PC-9 (cell line): ENCODE results near the gene CDH13. TPM values are rescaled to one million over a fixed set of nuclear protein-coding genes. Genes with fewer than 3 reads are reported as not detected.

ENCODE experiments used
- BruUV-seq: library from RNA; stranded (reverse); fragments of 400-500 nt; replicated peaks from 2 replicates; lab custom pipeline; 2021; lab: Mats Ljungman, UMichigan
- CTCF ChIA-PET: fragments of 300-600 bp; sonication (Branson Sonifier 250); formaldehyde crosslinking; loops from one replicate; lab custom pipeline; 2022; ENCODE audit warnings: antibody characterized with exemption; lab: Charles Lee
- POLR2A ChIA-PET: fragments of 300-600 bp; sonication (Branson Sonifier 250); formaldehyde crosslinking; loops from one replicate; lab custom pipeline; 2022; ENCODE audit warnings: antibody characterized with exemption; ENCODE audit not compliant: unreplicated experiment; lab: Charles Lee
- DNase-seq, 2 experiments: peaks; one replicate each; pipeline versions ENCODE4 v3.0.0 to v3.0.0-alpha.2; 2015 to 2022; ENCODE audit warnings: mixed read lengths in 1 of 2
- H2AFZ ChIP-seq: fragments of 200-600 bp; sonication (generic); 2 replicates; pipeline ENCODE4 v1.8.1; 2017; ENCODE audit warnings: antibody characterized with exemption
- H3F3A ChIP-seq: fragments of 200-600 bp; sonication (generic); 2 replicates; pipeline ENCODE4 v1.8.1; 2017; ENCODE audit warnings: antibody characterized with exemption, mild to moderate bottlenecking, low read depth; ENCODE audit not compliant: insufficient read depth
- H3K27ac ChIP-seq: fragments of 200-600 bp; sonication (generic); 2 replicates; pipeline ENCODE4 v1.6.1; 2016; ENCODE audit warnings: mixed run types
- H3K27me3 ChIP-seq: fragments of 200-600 bp; sonication (generic); 2 replicates; pipeline ENCODE4 v1.6.1; 2016; ENCODE audit warnings: low read depth, mixed run types; ENCODE audit not compliant: insufficient read depth
- H3K36me3 ChIP-seq: fragments of 200-600 bp; sonication (generic); 2 replicates; pipeline ENCODE4 v1.6.1; 2016; ENCODE audit warnings: low read depth, mixed run types
- H3K4me1 ChIP-seq: fragments of 200-600 bp; sonication (generic); replicated peaks from 2 replicates; pipeline ENCODE4 v1.6.1; 2016; ENCODE audit warnings: mixed run types; ENCODE audit not compliant: insufficient read depth
- H3K4me2 ChIP-seq: fragments of 200-600 bp; sonication (generic); 2 replicates; pipeline ENCODE4 v1.6.1; 2017; ENCODE audit warnings: mixed run types
- H3K4me3 ChIP-seq: fragments of 200-600 bp; sonication (generic); 2 replicates; pipeline ENCODE4 v1.6.1; 2016; ENCODE audit warnings: mixed run types
- H3K79me2 ChIP-seq: fragments of 200-600 bp; sonication (generic); 2 replicates; pipeline ENCODE4 v1.6.1; 2017; ENCODE audit warnings: low read depth, mixed run types
- H3K9me2 ChIP-seq: fragments of 200-600 bp; sonication (generic); 2 replicates; pipeline ENCODE4 v1.8.1; 2017; ENCODE audit warnings: mild to moderate bottlenecking; ENCODE audit not compliant: insufficient read depth
- H3K9me3 ChIP-seq: fragments of 200-600 bp; sonication (generic); 2 replicates; pipeline ENCODE4 v1.8.1; 2016; ENCODE audit warnings: low read depth; ENCODE audit not compliant: insufficient read depth
- H4K20me1 ChIP-seq: fragments of 200-600 bp; sonication (generic); 2 replicates; pipeline ENCODE4 v1.8.1; 2017; ENCODE audit not compliant: insufficient read depth
- CTCF ChIP-seq: fragments of 200-600 bp; sonication (generic); conservative IDR thresholded peaks from 2 replicates; pipeline ENCODE4 v1.6.1; 2017; ENCODE audit warnings: mixed run types, antibody characterized with exemption, mild to moderate bottlenecking, moderate library complexity
- EZH2 ChIP-seq: fragments of 200-600 bp; sonication (generic); IDR thresholded peaks from 2 replicates; pipeline ENCODE4 v1.8.0; 2017; ENCODE audit warnings: antibody characterized with exemption, low read depth
- intact Hi-C: fragments of 100-400 bp; cut with micrococcal nuclease; formaldehyde crosslinking; loops from one replicate; pipeline ENCODE4 v1.10.0; 2022; ENCODE audit not compliant: unreplicated experiment
- total RNA-seq: library from RNA; stranded (reverse); gene quantifications from 2 replicates; pipeline ENCODE4 v1.2.3, GENCODE V29; 2021

The CDH13 gene
- total RNA-seq, 1 experiment from 2014 or later: 0.24 TPM

- Histone ChIP-seq H4K20me1 (no peaks in the 10 kb centered on the region), H3K27me3 (peaks cover 14% of the 10 kb centered on the region; the same call in 1 of the 2 replicates), H3K79me2 (no peaks in the 10 kb centered on the region), H3K4me3 (no peak overlapping the region), H3F3A (no peaks in the 10 kb centered on the region), H3K4me1 (no peaks in the 10 kb centered on the region), H2AFZ (no peak overlapping the region), H3K9me3 (no peaks in the 10 kb centered on the region), H3K36me3 (no peaks in the 10 kb centered on the region), H3K9me2 (no peaks in the 10 kb centered on the region; the same call in 1 of the 2 replicates), H3K4me2 (no peak overlapping the region), H3K27ac (no peak overlapping the region)
- TF ChIP-seq EZH2: no peak
- TF ChIP-seq CTCF: no peak
- DNase-seq: no peak
- ChIA-PET CTCF (no interaction called here), POLR2A (no interaction called here)
- BruUV-seq: no TSS peak
- intact Hi-C loops: no loop called here
Observed at GRCh38 chr16:83345846-83346640, 719.3 kb downstream of the CDH13 start.

- Histone ChIP-seq H3K79me2 (no peaks in the 10 kb centered on the region), H2AFZ (no peak overlapping the region), H3K9me2 (no peaks in the 10 kb centered on the region; the same call in 1 of the 2 replicates), H3F3A (no peaks in the 10 kb centered on the region), H3K27me3 (peaks cover 23% of the 10 kb centered on the region; the same call in 1 of the 2 replicates), H3K4me3 (no peak overlapping the region), H3K27ac (no peak overlapping the region), H3K4me1 (no peaks in the 10 kb centered on the region), H4K20me1 (no peaks in the 10 kb centered on the region), H3K36me3 (no peaks in the 10 kb centered on the region), H3K4me2 (no peak overlapping the region), H3K9me3 (no peaks in the 10 kb centered on the region)
- no TSS peak for BruUV-seq
- TF ChIP-seq EZH2: no peak
- TF ChIP-seq CTCF: no peak
- CTCF ChIA-PET: no interaction called here
- DNase-seq: no peak
- intact Hi-C loops: no loop called here
- POLR2A ChIA-PET: no interaction called here
Observed at GRCh38 chr16:83348991-83349390, 722.2 kb downstream of the CDH13 start.

- H3K27me3 ChIP-seq: peaks cover 14% of the 10 kb centered on the region; the same call in 1 of the 2 replicates
- no peaks in the 10 kb centered on the region for H3F3A ChIP-seq
- no peak for DNase-seq
- H3K4me3 ChIP-seq: no peak overlapping the region
- H3K27ac ChIP-seq: no peak overlapping the region
- no peak for TF ChIP-seq CTCF
- no peak for TF ChIP-seq EZH2
- H3K4me1 ChIP-seq: no peaks in the 10 kb centered on the region
- no peaks in the 10 kb centered on the region for H3K9me3 ChIP-seq
- no peaks in the 10 kb centered on the region; the same call in 1 of the 2 replicates for H3K9me2 ChIP-seq
- BruUV-seq: no TSS peak
- ChIA-PET POLR2A (no interaction called here), CTCF (no interaction called here)
- no peak overlapping the region for H3K4me2 ChIP-seq
- H4K20me1 ChIP-seq: no peaks in the 10 kb centered on the region
- H3K36me3 ChIP-seq: no peaks in the 10 kb centered on the region
- intact Hi-C loops: no loop called here
- H3K79me2 ChIP-seq: no peaks in the 10 kb centered on the region
- H2AFZ ChIP-seq: no peak overlapping the region
Observed at GRCh38 chr16:83350481-83350880, 723.7 kb downstream of the CDH13 start.
